ENCODE measurements around the gene KRTAP12-3. TPM values are rescaled to one million over a fixed set of nuclear protein-coding genes. Genes with fewer than 3 reads are reported as not detected.
"Not testable (repeated sequence)": the region's sequence is repeated elsewhere in the genome, so short reads cannot be mapped to it uniquely, and the experiment has no call there.

KRTAP12-3 gene
- total and polyA plus RNA-seq, 9 of the 15 experiments (the other 6 are each of a cell fraction or from before 2014, with no cell fraction given): not detected

GRCh38 chr21:44646366-44647221 lies 11.1 kb upstream of the KRTAP12-3 start, which contains the start of gene KRTAP10-11:
Gene KRTAP10-11, plus strand, starts transcription at chr21:44646414. Its CDS starts 45 bp downstream, at chr21:44646459.
- intact Hi-C loops (cut with micrococcal nuclease); ATAC-seq; H3K36me3 ChIP-seq (ENCODE audit: control insufficient read depth, insufficient read depth, low read length); H3K9ac ChIP-seq (ENCODE audit: insufficient read depth in 1 of 2, low read depth in 2 of 2, low read length in 2 of 2); DNase-seq (ENCODE audit: extremely low read depth in 1 of 4, low spot score in 3 of 4); H3K4me1 ChIP-seq (replicated peaks in 1 of 2; ENCODE audit: control insufficient read depth in 2 of 2, insufficient read depth in 2 of 2, low read length in 2 of 2); H4K20me1 ChIP-seq (replicated peaks; ENCODE audit: control insufficient read depth, insufficient read depth, low read length); POLR2A ChIA-PET; FAIRE-seq; CTCF ChIA-PET (ENCODE audit: low intra/inter-chr PET ratio); H3K79me2 ChIP-seq (ENCODE audit: control insufficient read depth, insufficient read depth, low read length); H2AFZ ChIP-seq (ENCODE audit: low read depth, low read length); H3K4me3 ChIP-seq; H3K9me3 ChIP-seq (replicated peaks; ENCODE audit: control insufficient read depth, insufficient read depth, low read depth, low read length); H3K9me1 ChIP-seq (ENCODE audit: control insufficient read depth, insufficient read depth, low read length); in situ Hi-C loops (cut with MboI); H3K4me2 ChIP-seq (ENCODE audit: insufficient read depth, low read length); BruUV-seq (replicated peaks); H3K27ac ChIP-seq (ENCODE audit: extremely low read depth, low read depth, low read length): not testable (repeated sequence)
- peaks cover 9 to 49% of the 10 kb centered on the region in 2 experiments; a peak in 4 of 5 replicates for H3K27me3 ChIP-seq (ENCODE audit: control insufficient read depth in 2 of 2, insufficient read depth in 2 of 2, low read length in 2 of 2)
- WGBS (ENCODE audit: insufficient coverage, low coverage, missing lambda C conversion rate): 0% methylated on average over 20 of the region's 21 CpGs

DNA sequence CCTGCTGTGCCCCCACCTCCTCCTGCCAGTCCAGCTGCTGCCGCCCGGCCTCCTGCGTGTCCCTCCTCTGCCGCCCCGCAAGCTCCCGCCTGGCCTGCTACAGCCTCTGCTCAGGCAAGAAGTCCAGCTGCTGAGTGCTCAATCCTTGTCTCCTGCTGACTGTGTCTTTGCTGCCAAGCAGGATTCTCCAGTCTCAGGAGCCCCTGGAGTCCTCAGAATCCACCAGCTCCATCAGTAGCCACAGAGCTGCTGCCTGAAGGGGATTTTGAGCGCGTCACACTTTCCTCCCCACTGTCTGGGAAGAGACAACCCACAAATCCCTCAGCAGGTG lies 10.5 kb upstream of the KRTAP12-3 start:
- Histone ChIP-seq H3K27ac (ENCODE audit: extremely low read depth, low read depth, low read length) (no peak overlapping the region), H3K27me3 (ENCODE audit: control insufficient read depth in 2 of 2, insufficient read depth in 2 of 2, low read length in 2 of 2) (peaks cover 9 to 52% of the 10 kb centered on the region in 2 experiments; a peak in 4 of 5 replicates), H3K9me1 (ENCODE audit: control insufficient read depth, insufficient read depth, low read length) (no peaks in the 10 kb centered on the region), H3K9ac (ENCODE audit: insufficient read depth in 1 of 2, low read depth in 2 of 2, low read length in 2 of 2) (no peak overlapping the region), H2AFZ (ENCODE audit: low read depth, low read length) (no peak overlapping the region), H3K4me3 (no peak overlapping the region), H3K36me3 (ENCODE audit: control insufficient read depth, insufficient read depth, low read length) (no peaks in the 10 kb centered on the region), H4K20me1 (replicated peaks; ENCODE audit: control insufficient read depth, insufficient read depth, low read length) (no peaks in the 10 kb centered on the region), H3K4me2 (ENCODE audit: insufficient read depth, low read length) (no peak overlapping the region), H3K79me2 (ENCODE audit: control insufficient read depth, insufficient read depth, low read length) (no peaks in the 10 kb centered on the region), H3K9me3 (replicated peaks; ENCODE audit: control insufficient read depth, insufficient read depth, low read depth, low read length) (peaks cover 4% of the 10 kb centered on the region), H3K4me1 (replicated peaks in 1 of 2; ENCODE audit: control insufficient read depth in 2 of 2, insufficient read depth in 2 of 2, low read length in 2 of 2) (no peaks in the 10 kb centered on the region; a peak in 1 of 5 replicates)
- FAIRE-seq (no peak), DNase-seq (ENCODE audit: extremely low read depth in 1 of 4, low spot score in 3 of 4) (no peak), ATAC-seq (no peak)
- TF ChIP-seq FOXP1 (CRISPR knock-in tag; IDR thresholded peaks at IDR 0.05) (no peak), SRSF9 (IDR thresholded peaks at IDR 0.05; ENCODE audit: borderline replicate concordance, low read depth, low read length) (no peak), DIDO1 (tag; IDR thresholded peaks at IDR 0.05; ENCODE audit: low read depth) (no peak), ZBTB9 (CRISPR knock-in tag; IDR thresholded peaks at IDR 0.05) (no peak), ZNF639 (CRISPR knock-in tag; conservative IDR thresholded peaks at IDR 0.05 in 1 of 2, IDR thresholded peaks at IDR 0.05 in 1 of 2) (no peak), BRF1 (IDR thresholded peaks at IDR 0.05; ENCODE audit: borderline replicate concordance, extremely low read depth, insufficient read length) (no peak)
- TF ChIP-seq, protein P1, sequence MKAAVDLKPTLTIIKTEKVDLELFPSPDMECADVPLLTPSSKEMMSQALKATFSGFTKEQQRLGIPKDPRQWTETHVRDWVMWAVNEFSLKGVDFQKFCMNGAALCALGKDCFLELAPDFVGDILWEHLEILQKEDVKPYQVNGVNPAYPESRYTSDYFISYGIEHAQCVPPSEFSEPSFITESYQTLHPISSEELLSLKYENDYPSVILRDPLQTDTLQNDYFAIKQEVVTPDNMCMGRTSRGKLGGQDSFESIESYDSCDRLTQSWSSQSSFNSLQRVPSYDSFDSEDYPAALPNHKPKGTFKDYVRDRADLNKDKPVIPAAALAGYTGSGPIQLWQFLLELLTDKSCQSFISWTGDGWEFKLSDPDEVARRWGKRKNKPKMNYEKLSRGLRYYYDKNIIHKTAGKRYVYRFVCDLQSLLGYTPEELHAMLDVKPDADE (conservative IDR thresholded peaks at IDR 0.05; ENCODE audit: control insufficient read depth, low read depth, low read length): no peak
- ChIA-PET CTCF (ENCODE audit: low intra/inter-chr PET ratio) (no interaction called here), POLR2A (no interaction called here)
- in situ Hi-C loops (cut with MboI): no loop called here
- WGBS (ENCODE audit: insufficient coverage, low coverage, missing lambda C conversion rate): 0% methylated on average over 8 of the region's 8 CpGs
- no TSS peak for BruUV-seq (replicated peaks)
- intact Hi-C loops (cut with micrococcal nuclease): no loop called here
